Measurements from ENCODE around the gene TTC9B.
"Not testable (repeated sequence)": the region's sequence is repeated elsewhere in the genome, so short reads cannot be mapped to it uniquely, and the experiment has no call there.

Gene TTC9B

GRCh38 chr19:40213251-40213829 lies 4.8 kb downstream of the TTC9B start:
- no peak for DNase-seq

- DNase-seq, result no peak
Measured at GRCh38 chr19:40210889-40211288, 7.3 kb downstream of the TTC9B start.

GRCh38 chr19:40208602-40209001 lies 9.6 kb downstream of the TTC9B start:
- no peak for DNase-seq

GRCh38 chr19:40205760-40206159 lies 12.4 kb downstream of the TTC9B start:
- no peak for DNase-seq

- no peak for DNase-seq
Measured at GRCh38 chr19:40204381-40204780, 13.8 kb downstream of the TTC9B start.

- no peak for DNase-seq
Measured at GRCh38 chr19:40200341-40201099, 17.7 kb downstream of the TTC9B start.

GRCh38 chr19:40198272-40198990 lies 19.8 kb downstream of the TTC9B start:
- no peak for DNase-seq

GRCh38 chr19:40193587-40193849 lies 24.7 kb downstream of the TTC9B start:
- DNase-seq, result no peak

- no peak for DNase-seq
Measured at GRCh38 chr19:40192758-40193586, 25.2 kb downstream of the TTC9B start.

- DNase-seq, result no peak
Measured at GRCh38 chr19:40191836-40192646, 26.1 kb downstream of the TTC9B start.

GRCh38 chr19:40190891-40191835 lies 27.0 kb downstream of the TTC9B start, which contains the start of gene MAP3K10:
Gene MAP3K10 (plus strand): TSS chr19:40191426. CDS start chr19:40192032, 606 bp downstream.
- peak; percentile 47 for DNase-seq

GRCh38 chr19:40184273-40184672 lies 33.9 kb downstream of the TTC9B start:
- no peak for DNase-seq

- DNase-seq, result no peak
Measured at GRCh38 chr19:40178756-40179155, 39.4 kb downstream of the TTC9B start.

- DNase-seq, result no peak
Measured at GRCh38 chr19:40177286-40178070, 40.7 kb downstream of the TTC9B start.

- DNase-seq, result no peak
Measured at GRCh38 chr19:40175820-40176219, 42.4 kb downstream of the TTC9B start.

GRCh38 chr19:40174092-40174491 lies 44.1 kb downstream of the TTC9B start:
- DNase-seq, result no peak

- not testable (repeated sequence) for DNase-seq
Measured at GRCh38 chr19:40171293-40171692, 46.9 kb downstream of the TTC9B start.

- DNase-seq, result not testable (repeated sequence)
Measured at GRCh38 chr19:40170303-40170989, 47.7 kb downstream of the TTC9B start.

GRCh38 chr19:40169482-40170302 lies 48.5 kb downstream of the TTC9B start:
- not testable (repeated sequence) for DNase-seq

All from NCI-H1694 (cell line).